SK-N-SH (cell line): ENCODE data around the gene SNRNP70. TPM values are rescaled to one million over a fixed set of nuclear protein-coding genes. Genes with fewer than 3 reads are reported as not detected.
A peak's percentile ranks its signal among the peaks of the same experiment; 100 is the strongest.

ENCODE experiments used
- CTCF ChIA-PET: fragments of 300-600, 350-600 bp; formaldehyde crosslinking; extraction: SDS; loops from one replicate; lab custom pipeline; 2021; lab: Yijun Ruan, JAX
- POLR2A ChIA-PET: fragments of 350-600 bp; sonication (Branson Sonifier 250); formaldehyde crosslinking; extraction: SDS; loops from one replicate; lab custom pipeline; 2020; ENCODE audit warnings: antibody characterized with exemption, inconsistent platforms; lab: Yijun Ruan, JAX
- DNase-seq: peaks from one replicate; pipeline ENCODE4 v3.0.0; 2012
- H2AFZ ChIP-seq: fragments of 200-600 bp; sonication (generic); 2 replicates; pipeline ENCODE4 v1.8.1; 2016; ENCODE audit warnings: antibody characterized with exemption, mild to moderate bottlenecking, low read depth
- H3F3A ChIP-seq: fragments of 200-600 bp; sonication (generic); replicated peaks from 2 replicates; pipeline ENCODE3; 2016; ENCODE audit warnings: antibody characterized with exemption, mild to moderate bottlenecking; ENCODE audit not compliant: insufficient read depth
- H3K27ac ChIP-seq, 2 experiments: fragments of 200-500 bp in 1 of 2; fragments of 200-600 bp in 1 of 2; sonication (Bioruptor generic) in 1 of 2; sonication (generic), shearing (Covaris generic) in 1 of 2; 2 replicates each; pipeline versions ENCODE4 v1.5.1 to v1.6.1; 2014 to 2016; ENCODE audit warnings: low read depth in 2 of 2, inconsistent platforms in 1 of 2, low read length in 1 of 2, mild to moderate bottlenecking in 1 of 2, mixed read lengths in 1 of 2
- H3K27me3 ChIP-seq: fragments of 200-600 bp; sonication (generic), shearing (Covaris generic); 2 replicates; pipeline ENCODE4 v1.6.1; 2016; ENCODE audit warnings: mixed run types; ENCODE audit not compliant: insufficient read depth
- H3K36me3 ChIP-seq, 2 experiments: fragments of 200-500 bp in 1 of 2; fragments of 200-600 bp in 1 of 2; sonication (Bioruptor generic) in 1 of 2; sonication (generic) in 1 of 2; replicated peaks in 1 of 2; 2 replicates each; pipeline versions ENCODE3 to v1.5.1; 2014 to 2016; ENCODE audit warnings: low read length in 1 of 2, mild to moderate bottlenecking in 1 of 2; ENCODE audit not compliant: insufficient read depth in 2 of 2, control insufficient read depth in 1 of 2
- H3K4me1 ChIP-seq, 2 experiments: fragments of 200-500 bp in 1 of 2; fragments of 200-600 bp in 1 of 2; sonication (Bioruptor generic) in 1 of 2; sonication (generic), shearing (Covaris generic) in 1 of 2; 2 replicates each; pipeline versions ENCODE4 v1.5.1 to v1.6.1; 2014 to 2016; ENCODE audit warnings: low read depth in 1 of 2, low read length in 1 of 2, mixed run types in 1 of 2; ENCODE audit not compliant: insufficient read depth in 2 of 2, control insufficient read depth in 1 of 2
- H3K4me2 ChIP-seq: fragments of 200-600 bp; sonication (generic), shearing (Covaris generic); 2 replicates; pipeline ENCODE4 v1.6.1; 2017; ENCODE audit warnings: mixed run types
- H3K4me3 ChIP-seq, 2 experiments: fragments of 200-500 bp in 1 of 2; fragments of 200-600 bp in 1 of 2; sonication (Bioruptor generic) in 1 of 2; sonication (generic), shearing (Covaris generic) in 1 of 2; 2 replicates each; pipeline versions ENCODE4 v1.5.1 to v1.8.1; 2014 to 2016; ENCODE audit warnings: low read depth in 2 of 2, inconsistent platforms in 1 of 2, low read length in 1 of 2, mild to moderate bottlenecking in 1 of 2, mixed read lengths in 1 of 2, moderate library complexity in 1 of 2
- H3K79me2 ChIP-seq: fragments of 200-600 bp; sonication (generic); 2 replicates; pipeline ENCODE4 v1.8.1; 2017; ENCODE audit warnings: mild to moderate bottlenecking; ENCODE audit not compliant: insufficient read depth
- H3K9ac ChIP-seq: fragments of 200-600 bp; sonication (generic); 2 replicates; pipeline ENCODE4 v1.6.1; 2017; ENCODE audit warnings: mixed run types
- H3K9me2 ChIP-seq: fragments of 200-600 bp; sonication (generic); 2 replicates; pipeline ENCODE4 v1.6.1; 2017; ENCODE audit warnings: mixed run types
- H3K9me3 ChIP-seq: fragments of 200-600 bp; sonication (generic); 2 replicates; pipeline ENCODE4 v1.6.1; 2017; ENCODE audit warnings: mixed run types, mild to moderate bottlenecking, moderate library complexity
- H4K20me1 ChIP-seq: fragments of 200-600 bp; sonication (generic); 2 replicates; pipeline ENCODE4 v1.6.1; 2017; ENCODE audit warnings: mild to moderate bottlenecking, mixed run types; ENCODE audit not compliant: insufficient read depth
- CTCF ChIP-seq: fragments of 200-600 bp; sonication (generic); IDR thresholded peaks from 2 replicates; pipeline ENCODE4 v1.6.1; 2017; ENCODE audit warnings: antibody characterized with exemption, mild to moderate bottlenecking, moderate library complexity
- FOSL2 ChIP-seq: IDR thresholded peaks from 2 replicates; pipeline ENCODE4 v1.4.0; 2012; ENCODE audit warnings: low read depth, mild to moderate bottlenecking, moderate library complexity, borderline replicate concordance
- GABPA ChIP-seq: IDR thresholded peaks from 2 replicates; pipeline ENCODE4 v1.4.0; 2012; ENCODE audit warnings: low read depth, mild to moderate bottlenecking
- GATA2 ChIP-seq: sonication (generic); formaldehyde crosslinking; IDR thresholded peaks from 2 replicates; pipeline ENCODE4 v1.5.0; 2020; ENCODE audit warnings: mild to moderate bottlenecking, missing genetic modification reagents
- IRF3 ChIP-seq: fragments of 150-350 bp; IDR thresholded peaks from 2 replicates; pipeline ENCODE4 v1.6.1; 2016; ENCODE audit warnings: mild to moderate bottlenecking, low read depth, low read length
- MAX ChIP-seq: IDR thresholded peaks from 2 replicates; pipeline ENCODE4 v1.4.0; 2012; ENCODE audit warnings: low read depth
- MEF2A ChIP-seq: IDR thresholded peaks from 2 replicates; pipeline ENCODE4 v1.4.0; 2012; ENCODE audit warnings: low read depth, borderline replicate concordance
- MXI1 ChIP-seq: IDR thresholded peaks from 2 replicates; pipeline ENCODE4 v1.6.1; 2012; ENCODE audit warnings: mild to moderate bottlenecking, low read depth, low read length, improper control_type of control experiment
- POLR2AphosphoS5 ChIP-seq: IDR thresholded peaks from 2 replicates; pipeline ENCODE4 v1.6.1; 2012; ENCODE audit warnings: low read depth, low read length
- USF2 ChIP-seq: fragments of 150-350 bp; IDR thresholded peaks from 2 replicates; pipeline ENCODE4 v1.6.1; 2017; ENCODE audit warnings: antibody characterized with exemption, low read length, low read depth, borderline replicate concordance
- YY1 ChIP-seq: IDR thresholded peaks from 2 replicates; pipeline ENCODE4 v1.4.0; 2012; ENCODE audit warnings: low read depth, mild to moderate bottlenecking
- WGBS: methylation state at CpG from one replicate; pipeline ENCODE4 v1.1.6; 2017; ENCODE audit warnings: low lambda C conversion rate; 5-methylcytosine and 5-hydroxymethylcytosine counted together
- polyA plus RNA-seq, 3 experiments: library from polyadenylated mRNA; depleted of rRNA; stranded (reverse); fragments of >200 nt; gene quantifications; 2 replicates each; pipeline ENCODE4 v1.2.3, GENCODE V29; 2012

Gene SNRNP70
- polyA plus RNA-seq, 1 of the 3 experiments (the other 2 are of a cell fraction): 359 TPM

- TF ChIP-seq IRF3 (no peak), USF2 (no peak), MXI1 (no peak)
These were observed 599 bp downstream of the SNRNP70 start (continued) for GRCh38 chr19:49085868-49086232.

GRCh38 chr19:49086296-49086695, 1.0 kb downstream of the SNRNP70 start:
- peaks cover 10 to 12% of the 10 kb centered on the region in 2 experiments; a peak in 1 of 4 replicates for H3K4me1 ChIP-seq
- no peak overlapping the region for H2AFZ ChIP-seq
- DNase-seq: no peak
- H3K9me2 ChIP-seq: no peaks in the 10 kb centered on the region
- 23% methylated on average over 10 of the region's 11 CpGs for WGBS
- POLR2A ChIA-PET: no interaction called here
- H3K4me2 ChIP-seq: peak overlapping the region; percentile 99
- peak overlapping the region; percentile 98 for H3K9ac ChIP-seq
- CTCF ChIA-PET: interaction anchor here (0.6 to 4.3 kb wide), 5 partner anchors 12 to 134 kb away, joined by 3 to 40 read pairs (median 10); a partner anchor contains a TSS
- no peaks in the 10 kb centered on the region for H3K9me3 ChIP-seq
- TF ChIP-seq FOSL2 (no peak), GATA2 (CRISPR knock-in tag) (no peak), POLR2AphosphoS5 (no peak), GABPA (no peak), CTCF (no peak), MEF2A (no peak), YY1 (no peak), MXI1 (no peak), MAX (no peak)
- TF ChIP-seq, all 33 proteins: peak for 0
- H3K36me3 ChIP-seq: peaks cover 22 to 38% of the 10 kb centered on the region in 2 experiments
- H3F3A ChIP-seq: peaks cover 5% of the 10 kb centered on the region
- H3K27me3 ChIP-seq: no peaks in the 10 kb centered on the region
- peaks cover 58% of the 10 kb centered on the region for H4K20me1 ChIP-seq
- peaks cover 64% of the 10 kb centered on the region for H3K79me2 ChIP-seq
- no peak overlapping the region; a peak in 1 of 4 replicates for H3K27ac ChIP-seq
- H3K4me3 ChIP-seq: peak overlapping the region; percentile 78 to 99
